Spleen (tissue), 11 donors: Measurements from ENCODE around the gene GYG2. TPM values are rescaled to one million over a fixed set of nuclear protein-coding genes. Genes with fewer than 3 reads are reported as not detected.

Source experiments
- DNase-seq: peaks from one replicate; pipeline ENCODE4 v3.0.0-alpha.2; 2020
- H3K27ac ChIP-seq, 8 donors: fragments of 200-600 bp; sonication (generic) in 7 of 8; 1 replicate in 4 of 8; 2 replicates in 4 of 8; pipeline versions ENCODE4 v1.5.0 to v1.8.0; 2016 to 2021; ENCODE audit warnings: inconsistent platforms in 4 of 8, mild to moderate bottlenecking in 4 of 8, moderate library complexity in 1 of 8
- H3K27me3 ChIP-seq, 7 donors: fragments of 200-600 bp; sonication (generic) in 6 of 7; replicated peaks in 1 of 7; 1 replicate in 4 of 7; 2 replicates in 3 of 7; pipeline versions ENCODE4 v1.5.0 to v1.8.0; 2016 to 2021; ENCODE audit warnings: inconsistent platforms in 3 of 7, mild to moderate bottlenecking in 1 of 7
- H3K36me3 ChIP-seq, 6 donors: fragments of 200-600 bp; sonication (generic) in 5 of 6; 1 replicate in 4 of 6; 2 replicates in 2 of 6; pipeline versions ENCODE4 v1.5.0 to v1.8.0; 2016 to 2021; ENCODE audit warnings: inconsistent platforms in 2 of 6
- H3K4me1 ChIP-seq, 6 donors: fragments of 200-600 bp; sonication (generic) in 5 of 6; 1 replicate in 3 of 6; 2 replicates in 3 of 6; pipeline versions ENCODE4 v1.5.0 to v1.8.0; 2016 to 2021; ENCODE audit warnings: inconsistent platforms in 3 of 6
- H3K4me3 ChIP-seq, 8 donors: fragments of 200-600 bp; sonication (generic) in 7 of 8; 1 replicate in 4 of 8; 2 replicates in 4 of 8; pipeline versions ENCODE4 v1.5.0 to v1.8.0; 2016 to 2021; ENCODE audit warnings: inconsistent platforms in 4 of 8, mild to moderate bottlenecking in 4 of 8, moderate library complexity in 2 of 8
- H3K9me3 ChIP-seq, 8 donors: fragments of 200-600 bp; sonication (generic) in 7 of 8; 1 replicate in 4 of 8; 2 replicates in 4 of 8; pipeline versions ENCODE4 v1.5.0 to v1.8.0; 2016 to 2021; ENCODE audit warnings: inconsistent platforms in 4 of 8
- CTCF ChIP-seq, 11 experiments: fragments of 200-600 bp in 7 of 11; fragments of 450-650 bp in 4 of 11; sonication (generic) in 4 of 11; IDR thresholded peaks in 8 of 11; conservative IDR thresholded peaks in 3 of 11; 1 replicate in 7 of 11; 2 replicates in 4 of 11; pipeline versions ENCODE4 v1.4.0 to v1.8.0; 2016 to 2021; ENCODE audit warnings: antibody characterized with exemption in 11 of 11, inconsistent platforms in 4 of 11, mild to moderate bottlenecking in 1 of 11
- POLR2A ChIP-seq, 3 donors: fragments of 450-650 bp; IDR thresholded peaks; one replicate each; pipeline ENCODE4 v1.5.1; 2017; ENCODE audit warnings: antibody characterized with exemption in 3 of 3, mild to moderate bottlenecking in 1 of 3
- POLR2AphosphoS5 ChIP-seq, 3 donors: sonication (generic); formaldehyde crosslinking; IDR thresholded peaks; one replicate each; pipeline ENCODE4 v1.5.1; 2017; ENCODE audit warnings: antibody characterized with exemption in 3 of 3
- WGBS, 5 donors: extraction: QIAGEN DNeasy Blood & Tissue Kit in 3 of 5; methylation state at CpG; one replicate each; pipeline versions ENCODE4 v1.1.5 to v1.1.7; 2013 to 2018; 5-methylcytosine and 5-hydroxymethylcytosine counted together
- intact Hi-C: fragments of 100-400 bp; cut with DNase I; formaldehyde crosslinking; loops from one replicate; pipeline ENCODE4 v1.15.0; 2023; ENCODE audit warnings: low total_unique reads
- polyA plus RNA-seq, 3 donors: library from polyadenylated mRNA; stranded (reverse); fragments of 200-250 nt; gene quantifications; one replicate each; pipeline ENCODE4 v1.2.1, GENCODE V29; 2013
- total RNA-seq, 7 donors: library from RNA; depleted of rRNA in 3 of 7; stranded (reverse); fragments of >200 nt in 3 of 7; fragmentation: NEBNext Ultra II Directional in 4 of 7; extraction: Animal tissue kit (Norgen Biotek cat#: 25700) in 4 of 7; gene quantifications; one replicate each; pipeline versions ENCODE4 v1.1.0 to v1.2.1, GENCODE V29; 2016 to 2021
- donor health status: healthy with polysubstance abuse.
- donor health status: DM: no; HTN: no; CAD: no; lungs with moderate emphysema.
- donor health status: DM: no; HTN: no; CAD: no.
- donor health status: Bipolar disorder and iron deficiency.
- donor health status: healthy.
- donor health status: DM: no; HTN: no; CAD: no.
- donor health status: DM: yes; HTN: yes; CAD: no.

GYG2 gene
- total and polyA plus RNA-seq, 10 donors, result 0.22 to 0.92 (median 0.35) TPM; not detected in 2

GRCh38 chrX:2841537-2841936 is 12.8 kb downstream of the GYG2 start:
- intact Hi-C loops, result no loop called here

GRCh38 chrX:2846992-2847391 is 18.3 kb downstream of the GYG2 start:
- peaks cover 0 to 2% (median 0%) of the 10 kb centered on the region in 8 donors for H3K9me3 ChIP-seq
- no peaks in the 10 kb centered on the region for H3K4me1 ChIP-seq
- H3K27ac ChIP-seq, result no peak overlapping the region
- no peaks in the 10 kb centered on the region for H3K27me3 ChIP-seq
- H3K4me3 ChIP-seq, result no peak overlapping the region
- intact Hi-C loops, result no loop called here
- no peaks in the 10 kb centered on the region for H3K36me3 ChIP-seq
- TF ChIP-seq CTCF (IDR thresholded peaks at IDR 0.05 in 8 of 11, conservative IDR thresholded peaks at IDR 0.05 in 3 of 11) (no peak), POLR2AphosphoS5 (IDR thresholded peaks at IDR 0.05) (no peak), POLR2A (IDR thresholded peaks at IDR 0.05) (no peak)
- no peak for DNase-seq

More at GRCh38 chrX:2841537-2841936, 12.8 kb downstream of the GYG2 start:
- 65 to 83% (median 81%) methylated on average over 8 to 9 of the region's 9 CpGs for WGBS, 5 donors
- no peak overlapping the region for H3K4me3 ChIP-seq
- no peaks in the 10 kb centered on the region for H3K27me3 ChIP-seq
- DNase-seq, result no peak
- TF ChIP-seq POLR2A (IDR thresholded peaks at IDR 0.05), result no peak
- no peak for TF ChIP-seq CTCF (IDR thresholded peaks at IDR 0.05 in 8 of 11, conservative IDR thresholded peaks at IDR 0.05 in 3 of 11)
- no peak for TF ChIP-seq POLR2AphosphoS5 (IDR thresholded peaks at IDR 0.05)
- no peaks in the 10 kb centered on the region for H3K4me1 ChIP-seq
- H3K27ac ChIP-seq, result no peak overlapping the region
- no peaks in the 10 kb centered on the region for H3K36me3 ChIP-seq
- H3K9me3 ChIP-seq, result peaks cover 0 to 36% (median 11%) of the 10 kb centered on the region in 8 donors

- Histone ChIP-seq H3K4me1 (no peaks in the 10 kb centered on the region), H3K4me3 (no peak overlapping the region), H3K27ac (no peak overlapping the region), H3K27me3 (no peaks in the 10 kb centered on the region), H3K9me3 (peaks cover 0 to 17% (median 0%) of the 10 kb centered on the region in 8 donors), H3K36me3 (no peaks in the 10 kb centered on the region)
- intact Hi-C loops, result no loop called here
- 73 to 90% (median 78%) methylated on average over 9 of the region's 9 CpGs for WGBS, 5 donors
- no peak for TF ChIP-seq CTCF (IDR thresholded peaks at IDR 0.05 in 8 of 11, conservative IDR thresholded peaks at IDR 0.05 in 3 of 11)
- TF ChIP-seq POLR2A (IDR thresholded peaks at IDR 0.05), result no peak
- TF ChIP-seq POLR2AphosphoS5 (IDR thresholded peaks at IDR 0.05), result no peak
- DNase-seq, result no peak
These were observed 20.2 kb downstream of the GYG2 start for GRCh38 chrX:2848871-2849301.

GRCh38 chrX:2854918-2855317 is 26.2 kb downstream of the GYG2 start:
- Histone ChIP-seq H3K4me1 (no peaks in the 10 kb centered on the region), H3K27me3 (no peaks in the 10 kb centered on the region), H3K4me3 (no peak overlapping the region), H3K27ac (no peak overlapping the region), H3K36me3 (no peaks in the 10 kb centered on the region), H3K9me3 (peaks cover 0 to 17% (median 0%) of the 10 kb centered on the region in 8 donors)
- TF ChIP-seq CTCF (IDR thresholded peaks at IDR 0.05 in 8 of 11, conservative IDR thresholded peaks at IDR 0.05 in 3 of 11) (no peak), POLR2AphosphoS5 (IDR thresholded peaks at IDR 0.05) (no peak), POLR2A (IDR thresholded peaks at IDR 0.05) (no peak)
- no peak for DNase-seq
- intact Hi-C loops, result no loop called here
- 93 to 98% (median 94%) methylated on average over 7 to 21 of the region's 21 CpGs for WGBS, 5 donors
